Kidney epithelial cell (primary cell): Measurements from ENCODE around the gene SMAD3. TPM values are rescaled to one million over a fixed set of nuclear protein-coding genes. Genes with fewer than 3 reads are reported as not detected.

Experiments used
- DNase-seq: peaks from one replicate; pipeline ENCODE4 v3.0.0-alpha.2; 2010; ENCODE audit warnings: low read depth
- H3K27me3 ChIP-seq: 2 replicates; pipeline ENCODE4 v1.6.0; 2011; ENCODE audit warnings: low read length; ENCODE audit not compliant: control insufficient read depth, insufficient read depth
- H3K36me3 ChIP-seq: 2 replicates; pipeline ENCODE4 v1.5.1; 2011; ENCODE audit warnings: low read length; ENCODE audit not compliant: control insufficient read depth, insufficient read depth
- H3K4me3 ChIP-seq: 2 replicates; pipeline ENCODE4 v1.5.1; 2011; ENCODE audit warnings: low read depth, mild to moderate bottlenecking, control low read depth, low read length
- CTCF ChIP-seq: IDR thresholded peaks from 2 replicates; pipeline ENCODE4 v1.5.1; 2011; ENCODE audit warnings: mild to moderate bottlenecking, moderate library complexity, low read length, control low read depth, inconsistent platforms; ENCODE audit not compliant: insufficient read depth, poor library complexity, severe bottlenecking
- total RNA-seq: library from RNA; depleted of rRNA; stranded (reverse); fragments of >200 nt; gene quantifications from 2 replicates; pipeline ENCODE4 v1.2.3, GENCODE V29; 2015

SMAD3 gene
- total RNA-seq, 1 donor from 2014 or later = 34.8 TPM

DNA sequence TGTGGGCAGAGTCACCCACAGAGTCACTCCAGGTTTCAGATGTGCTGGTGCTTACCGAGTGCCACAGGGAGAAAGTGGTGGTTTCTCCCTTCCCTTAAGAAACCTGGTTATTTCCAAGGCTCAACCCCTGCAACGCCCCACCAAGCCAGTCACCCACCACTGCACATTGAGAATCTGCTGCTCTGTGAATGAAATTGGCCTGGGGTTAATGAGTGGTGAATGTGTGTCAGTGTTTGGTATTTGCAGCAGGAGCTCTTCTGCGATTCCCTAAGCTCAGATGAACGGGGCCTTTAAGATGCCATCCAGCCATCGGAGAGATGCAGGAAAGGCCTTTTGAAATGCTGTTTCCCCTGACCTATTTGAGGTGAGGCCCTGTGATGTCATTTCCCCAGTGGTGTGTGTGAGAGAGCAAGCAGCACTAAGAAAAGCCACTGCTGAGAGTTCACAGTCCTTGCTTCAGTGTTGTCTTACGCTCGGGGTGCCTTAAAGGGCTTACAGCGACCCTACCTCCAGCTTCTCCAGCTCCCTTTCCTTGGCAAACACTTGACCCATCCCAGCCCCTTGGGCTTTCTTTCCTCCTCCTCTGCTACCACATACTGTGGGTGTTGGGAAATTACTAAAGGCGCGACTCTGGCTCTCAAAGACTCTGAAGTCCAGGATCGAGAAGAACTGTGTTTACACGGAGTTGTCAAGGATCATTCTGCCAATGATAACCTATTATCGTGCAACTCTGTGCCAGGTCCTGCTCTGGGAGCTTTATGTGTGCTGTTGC, 68.9 kb downstream of the SMAD3 start:
- Histone ChIP-seq H3K4me3 (no peak overlapping the region), H3K36me3 (no peaks in the 10 kb centered on the region), H3K27me3 (no peaks in the 10 kb centered on the region)
- TF ChIP-seq CTCF = no peak
- peak; percentile 99 for DNase-seq

DNA sequence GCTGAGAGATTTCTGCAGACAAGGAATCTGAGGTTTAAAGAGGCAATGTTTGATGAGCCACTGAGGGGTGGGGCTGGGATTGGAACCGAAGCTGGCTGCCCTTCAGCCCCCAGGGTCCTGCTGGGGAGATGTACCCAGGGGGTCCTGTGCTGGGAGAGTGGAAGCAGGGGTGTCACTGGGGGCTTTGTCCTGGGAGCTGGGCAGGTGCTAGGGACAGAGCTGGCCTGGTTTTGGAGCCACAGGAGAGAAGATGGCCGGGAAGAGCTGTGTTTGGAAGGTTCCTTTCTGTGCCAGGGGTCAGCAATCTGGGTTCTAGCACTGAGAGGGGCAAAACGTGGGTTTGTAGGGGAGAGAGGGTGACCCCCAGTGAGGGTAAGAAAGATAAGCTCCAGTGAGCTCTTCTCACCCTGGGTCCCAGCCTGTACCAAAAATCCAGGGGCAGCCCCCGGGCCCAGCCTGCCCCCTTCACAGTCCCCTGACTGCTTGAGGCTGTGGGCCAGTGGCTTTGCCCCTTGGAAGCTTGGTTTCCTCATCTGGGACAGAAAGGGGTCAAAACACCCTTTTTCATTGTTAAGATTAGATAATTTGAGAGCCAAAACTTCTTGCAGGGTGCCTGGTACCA, 69.6 kb downstream of the SMAD3 start:
- H3K27me3 ChIP-seq = no peaks in the 10 kb centered on the region
- no peak for DNase-seq
- no peaks in the 10 kb centered on the region for H3K36me3 ChIP-seq
- H3K4me3 ChIP-seq = no peak overlapping the region
- no peak for TF ChIP-seq CTCF

DNA sequence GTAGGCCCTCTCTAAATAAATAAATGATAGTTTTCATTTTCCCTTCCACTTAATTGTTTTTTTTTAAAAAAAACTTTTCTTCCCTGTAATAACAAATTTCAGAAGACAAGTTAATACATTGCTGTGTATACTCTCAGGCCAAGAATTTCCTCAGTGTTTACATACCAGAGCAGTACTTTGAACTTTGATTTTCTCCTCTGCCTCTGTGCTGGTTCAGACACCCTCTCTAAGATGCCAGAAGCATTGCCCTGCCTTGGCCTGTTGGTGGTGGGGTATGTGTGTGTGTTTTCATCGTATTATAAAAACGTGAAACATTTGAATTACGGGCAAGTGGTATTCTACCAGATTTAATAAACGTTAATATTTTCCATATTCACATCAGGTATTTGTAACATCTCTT, 70.1 kb downstream of the SMAD3 start:
- Histone ChIP-seq H3K36me3 (no peaks in the 10 kb centered on the region), H3K27me3 (no peaks in the 10 kb centered on the region), H3K4me3 (no peak overlapping the region)
- DNase-seq = no peak
- peak; percentile 10 for TF ChIP-seq CTCF

DNA sequence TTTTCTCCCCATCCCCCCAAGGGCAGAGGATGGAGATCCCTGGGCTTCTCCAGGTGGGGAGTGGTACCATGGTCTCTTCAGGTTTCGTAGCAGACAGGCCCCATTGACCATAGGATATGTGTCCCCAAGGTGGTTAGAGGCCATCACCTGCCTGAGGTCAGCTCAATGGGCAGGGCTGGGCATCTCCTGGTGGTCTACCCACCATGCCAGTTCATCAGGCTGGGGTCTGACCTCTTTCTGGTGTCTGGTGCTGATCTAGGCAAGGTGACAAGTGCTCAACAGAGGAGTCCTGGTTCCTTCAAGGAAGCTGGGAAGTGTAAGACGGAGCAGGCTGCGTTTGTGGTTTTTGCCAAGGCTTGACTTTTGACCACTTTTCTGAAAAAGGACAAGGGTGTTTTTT, 71.4 kb downstream of the SMAD3 start:
- Histone ChIP-seq H3K36me3 (no peaks in the 10 kb centered on the region), H3K27me3 (no peaks in the 10 kb centered on the region), H3K4me3 (no peak overlapping the region)
- no peak for DNase-seq
- TF ChIP-seq CTCF = no peak

DNA sequence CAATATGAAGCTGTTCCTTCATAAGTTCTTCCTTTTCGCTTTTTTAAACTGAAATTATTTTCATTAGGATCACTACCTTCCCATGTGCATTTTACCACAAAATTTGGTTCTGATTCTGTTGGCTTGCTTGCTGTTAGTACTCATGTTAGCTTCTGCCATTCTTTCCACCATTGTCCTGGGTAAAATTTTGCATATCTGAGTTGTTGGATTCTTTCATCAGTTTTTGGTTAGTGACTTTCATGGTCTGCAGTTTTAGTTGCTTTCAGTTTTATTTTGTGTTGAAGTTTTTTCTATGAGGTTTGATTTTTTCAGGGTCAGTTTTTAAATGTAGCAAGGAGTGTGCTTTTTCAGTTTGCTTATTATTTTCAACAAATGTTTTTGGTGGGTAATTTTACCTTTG, 71.9 kb downstream of the SMAD3 start:
- Histone ChIP-seq H3K36me3 (no peaks in the 10 kb centered on the region), H3K4me3 (no peak overlapping the region), H3K27me3 (no peaks in the 10 kb centered on the region)
- no peak for TF ChIP-seq CTCF
- DNase-seq = no peak
